Ishikawa (cell line): ENCODE results near the gene CTSC.

Experiments
- CEBPB ChIP-seq: IDR thresholded peaks from 2 replicates; pipeline ENCODE4 v1.6.1; 2012
- CREB1 ChIP-seq: IDR thresholded peaks from 2 replicates; pipeline ENCODE4 v1.6.1; 2012; ENCODE audit warnings: low read depth
- EGR1 ChIP-seq: IDR thresholded peaks from 2 replicates; pipeline ENCODE4 v1.6.1; 2012
- EP300 ChIP-seq: IDR thresholded peaks from 2 replicates; pipeline ENCODE4 v1.6.1; 2012; ENCODE audit warnings: borderline replicate concordance
- FOXM1 ChIP-seq: IDR thresholded peaks from 2 replicates; pipeline ENCODE4 v1.6.1; 2012; ENCODE audit warnings: low read depth, borderline replicate concordance
- MAX ChIP-seq: IDR thresholded peaks from 2 replicates; pipeline ENCODE4 v1.6.1; 2012
- NFIC ChIP-seq: IDR thresholded peaks from 2 replicates; pipeline ENCODE4 v1.6.1; 2012
- RAD21 ChIP-seq: IDR thresholded peaks from 2 replicates; pipeline ENCODE4 v1.6.1; 2012; ENCODE audit warnings: low read depth
- TAF1 ChIP-seq: IDR thresholded peaks from 2 replicates; pipeline ENCODE4 v1.6.1; 2012; ENCODE audit warnings: low read depth, mild to moderate bottlenecking
- TCF12 ChIP-seq: IDR thresholded peaks from 2 replicates; pipeline ENCODE4 v1.6.1; 2012; ENCODE audit warnings: low read depth
- TEAD4 ChIP-seq: IDR thresholded peaks from 2 replicates; pipeline ENCODE4 v1.6.1; 2012
- USF1 ChIP-seq: IDR thresholded peaks from 2 replicates; pipeline ENCODE4 v1.6.1; 2012
- YY1 ChIP-seq: IDR thresholded peaks from 2 replicates; pipeline ENCODE4 v1.6.1; 2012; ENCODE audit warnings: low read depth
- ZBTB7A ChIP-seq: IDR thresholded peaks from 2 replicates; pipeline ENCODE4 v1.6.1; 2012; ENCODE audit warnings: low read depth
- TF ChIP-seq, protein P1 (sequence below): IDR thresholded peaks from 2 replicates; pipeline ENCODE4 v1.6.1; 2012; ENCODE audit warnings: low read depth, mild to moderate bottlenecking

The CTSC gene

DNA sequence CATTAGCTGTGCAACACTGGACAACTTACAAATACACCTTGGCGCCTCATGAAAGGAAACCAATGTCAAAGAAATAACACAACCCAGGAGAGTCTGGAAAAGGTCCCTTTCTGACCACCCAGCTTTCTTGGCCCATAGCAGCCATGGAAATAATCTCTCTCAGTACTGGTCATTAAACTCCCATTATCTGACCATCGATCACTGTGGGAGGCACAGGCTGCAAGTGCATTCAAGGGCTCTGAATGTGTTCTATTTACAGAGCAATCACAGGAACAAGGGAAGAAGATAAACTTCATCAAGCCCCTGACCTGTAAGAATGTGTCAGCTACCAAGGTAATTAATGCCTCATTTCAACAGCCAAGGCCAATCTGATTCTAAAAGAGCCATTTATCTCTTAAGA is 40.1 kb downstream of the CTSC start:
- TF ChIP-seq YY1 (no peak), CREB1 (no peak), MAX (no peak), FOXM1 (no peak), CEBPB (no peak), TCF12 (no peak), NFIC (no peak), TEAD4 (no peak), TAF1 (no peak), ZBTB7A (no peak), EP300 (no peak), EGR1 (no peak)
- TF ChIP-seq, protein P1, sequence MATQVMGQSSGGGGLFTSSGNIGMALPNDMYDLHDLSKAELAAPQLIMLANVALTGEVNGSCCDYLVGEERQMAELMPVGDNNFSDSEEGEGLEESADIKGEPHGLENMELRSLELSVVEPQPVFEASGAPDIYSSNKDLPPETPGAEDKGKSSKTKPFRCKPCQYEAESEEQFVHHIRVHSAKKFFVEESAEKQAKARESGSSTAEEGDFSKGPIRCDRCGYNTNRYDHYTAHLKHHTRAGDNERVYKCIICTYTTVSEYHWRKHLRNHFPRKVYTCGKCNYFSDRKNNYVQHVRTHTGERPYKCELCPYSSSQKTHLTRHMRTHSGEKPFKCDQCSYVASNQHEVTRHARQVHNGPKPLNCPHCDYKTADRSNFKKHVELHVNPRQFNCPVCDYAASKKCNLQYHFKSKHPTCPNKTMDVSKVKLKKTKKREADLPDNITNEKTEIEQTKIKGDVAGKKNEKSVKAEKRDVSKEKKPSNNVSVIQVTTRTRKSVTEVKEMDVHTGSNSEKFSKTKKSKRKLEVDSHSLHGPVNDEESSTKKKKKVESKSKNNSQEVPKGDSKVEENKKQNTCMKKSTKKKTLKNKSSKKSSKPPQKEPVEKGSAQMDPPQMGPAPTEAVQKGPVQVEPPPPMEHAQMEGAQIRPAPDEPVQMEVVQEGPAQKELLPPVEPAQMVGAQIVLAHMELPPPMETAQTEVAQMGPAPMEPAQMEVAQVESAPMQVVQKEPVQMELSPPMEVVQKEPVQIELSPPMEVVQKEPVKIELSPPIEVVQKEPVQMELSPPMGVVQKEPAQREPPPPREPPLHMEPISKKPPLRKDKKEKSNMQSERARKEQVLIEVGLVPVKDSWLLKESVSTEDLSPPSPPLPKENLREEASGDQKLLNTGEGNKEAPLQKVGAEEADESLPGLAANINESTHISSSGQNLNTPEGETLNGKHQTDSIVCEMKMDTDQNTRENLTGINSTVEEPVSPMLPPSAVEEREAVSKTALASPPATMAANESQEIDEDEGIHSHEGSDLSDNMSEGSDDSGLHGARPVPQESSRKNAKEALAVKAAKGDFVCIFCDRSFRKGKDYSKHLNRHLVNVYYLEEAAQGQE: no peak

DNA sequence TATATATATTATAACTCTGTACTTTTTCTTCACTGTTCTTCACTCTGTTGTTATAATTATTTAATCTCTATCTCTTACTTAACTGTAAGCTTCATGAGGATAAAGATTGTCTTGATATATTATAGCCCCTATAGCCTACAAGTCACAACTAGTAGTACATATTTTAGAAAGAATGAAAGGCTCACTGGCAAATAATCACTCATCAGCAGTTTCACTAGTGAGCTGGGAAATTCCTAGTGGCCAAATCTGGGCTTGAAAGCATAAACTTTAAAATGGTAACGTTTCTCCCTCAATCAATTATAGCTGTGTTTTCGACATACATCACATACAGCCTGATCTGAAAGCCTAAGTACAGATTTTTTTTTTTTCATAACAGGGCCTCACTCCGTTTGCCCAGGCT is 42.5 kb downstream of the CTSC start:
- TF ChIP-seq YY1 (no peak), EGR1 (no peak), TEAD4 (no peak), CEBPB (no peak), EP300 (no peak), CREB1 (no peak), TCF12 (no peak), TAF1 (no peak), USF1 (no peak), FOXM1 (no peak), RAD21 (no peak), MAX (no peak), NFIC (no peak), ZBTB7A (no peak)
- TF ChIP-seq, protein P1: no peak

DNA sequence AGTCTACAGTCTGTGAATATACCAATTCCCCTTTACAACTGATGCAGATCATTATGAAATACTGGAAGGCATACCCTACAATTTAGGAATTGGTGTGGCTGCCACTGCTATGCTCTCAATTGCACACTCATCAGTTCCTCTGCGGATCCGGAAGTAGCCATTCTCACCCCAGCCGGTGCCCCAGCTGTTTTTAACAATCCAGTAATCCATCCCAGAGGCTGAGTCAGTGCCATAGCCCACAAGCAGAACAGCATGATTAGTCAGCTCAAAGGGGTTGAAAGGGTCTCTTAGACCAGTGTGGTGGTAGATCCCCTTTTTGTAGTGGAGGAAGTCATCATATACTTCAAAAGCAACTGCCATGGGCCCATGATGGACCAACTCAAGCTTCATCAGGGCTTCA is 43.6 kb downstream of the CTSC start:
- TF ChIP-seq, protein P1: no peak
- TF ChIP-seq TCF12: no peak
- TF ChIP-seq RAD21: no peak
- TF ChIP-seq CREB1: no peak
- TF ChIP-seq TEAD4: no peak
- no peak for TF ChIP-seq USF1
- TF ChIP-seq TAF1: no peak
- no peak for TF ChIP-seq YY1
- no peak for TF ChIP-seq ZBTB7A
- no peak for TF ChIP-seq EP300
- no peak for TF ChIP-seq NFIC
- no peak for TF ChIP-seq MAX
- TF ChIP-seq FOXM1: no peak
- no peak for TF ChIP-seq CEBPB
- no peak for TF ChIP-seq EGR1

GRCh38 chr11:88292171-88292843 is 45.2 kb downstream of the CTSC start:
- TF ChIP-seq FOXM1 (no peak), USF1 (no peak), CEBPB (no peak), NFIC (peak; percentile 93), TEAD4 (peak; percentile 57; the same call in 1 of the 2 replicates), ZBTB7A (no peak), RAD21 (peak; percentile 53; the same call in 1 of the 2 replicates)
